ENCODE data around the gene MARCKS.

Gene MARCKS

GRCh38 chr6:113821445-113821844 lies 35.7 kb upstream of the MARCKS start:
- no peak for DNase-seq (ENCODE audit: low spot score)
- POLR2A ChIA-PET (ENCODE audit: low non-redundant PET), result no interaction called here
- TF ChIP-seq CTCF (conservative IDR thresholded peaks at IDR 0.05; ENCODE audit: low read depth), result no peak
- CTCF ChIA-PET, result no interaction called here
- H3K27ac ChIP-seq, result no peak overlapping the region

GRCh38 chr6:113823916-113824315 lies 33.2 kb upstream of the MARCKS start:
- no peak overlapping the region for H3K27ac ChIP-seq
- no peak for DNase-seq (ENCODE audit: low spot score)
- CTCF ChIA-PET, result no interaction called here
- no peak for TF ChIP-seq CTCF (conservative IDR thresholded peaks at IDR 0.05; ENCODE audit: low read depth)
- POLR2A ChIA-PET (ENCODE audit: low non-redundant PET), result no interaction called here

GRCh38 chr6:113824411-113824810 lies 32.7 kb upstream of the MARCKS start:
- POLR2A ChIA-PET (ENCODE audit: low non-redundant PET), result no interaction called here
- no peak for DNase-seq (ENCODE audit: low spot score)
- H3K27ac ChIP-seq, result no peak overlapping the region
- TF ChIP-seq CTCF (conservative IDR thresholded peaks at IDR 0.05; ENCODE audit: low read depth), result no peak
- CTCF ChIA-PET, result no interaction called here

GRCh38 chr6:113824866-113825265 lies 32.3 kb upstream of the MARCKS start:
- ChIA-PET POLR2A (ENCODE audit: low non-redundant PET) (no interaction called here), CTCF (no interaction called here)
- no peak overlapping the region for H3K27ac ChIP-seq
- no peak for DNase-seq (ENCODE audit: low spot score)
- no peak for TF ChIP-seq CTCF (conservative IDR thresholded peaks at IDR 0.05; ENCODE audit: low read depth)

- TF ChIP-seq CTCF (conservative IDR thresholded peaks at IDR 0.05; ENCODE audit: low read depth), result no peak
- POLR2A ChIA-PET (ENCODE audit: low non-redundant PET), result no interaction called here
- no peak overlapping the region for H3K27ac ChIP-seq
- DNase-seq (ENCODE audit: low spot score), result no peak
- CTCF ChIA-PET, result no interaction called here
Observed at GRCh38 chr6:113825781-113826180, 31.4 kb upstream of the MARCKS start.

DNA sequence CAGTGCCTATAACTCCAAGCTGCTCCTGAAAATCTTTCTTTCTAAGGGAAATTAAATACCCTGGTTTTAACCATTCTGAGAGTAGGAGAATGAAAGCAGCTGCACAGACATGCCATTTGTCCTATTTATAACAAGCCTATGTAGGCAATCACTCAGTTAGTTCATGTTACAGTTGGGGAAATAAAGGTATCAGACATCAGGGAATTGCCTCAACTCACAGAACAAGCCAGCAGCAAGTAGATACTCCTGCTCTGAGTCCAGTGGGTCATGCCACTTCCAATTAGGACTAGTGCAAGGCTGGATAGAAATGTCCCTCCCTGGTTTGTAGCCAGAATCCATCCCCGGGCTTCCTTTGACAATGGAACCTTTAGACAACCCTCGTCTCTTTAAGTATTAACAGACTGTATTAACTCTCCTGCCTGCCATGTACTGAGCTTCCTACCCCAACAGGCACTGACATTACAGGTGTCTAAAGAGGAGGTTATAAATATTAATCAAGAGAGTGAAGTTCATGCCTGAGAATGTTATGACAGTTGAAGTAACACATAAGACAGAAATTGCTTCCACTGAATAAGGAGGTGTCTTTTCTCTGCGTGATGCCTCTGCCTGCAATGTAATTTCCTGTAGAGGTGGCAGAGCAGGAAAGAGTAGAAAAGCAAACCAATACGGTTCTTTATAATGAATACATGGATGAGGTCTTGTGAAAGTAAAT lies 28.0 kb upstream of the MARCKS start:
- DNase-seq (ENCODE audit: low spot score), result no peak
- ChIA-PET POLR2A (ENCODE audit: low non-redundant PET) (no interaction called here), CTCF (no interaction called here)
- no peak for TF ChIP-seq CTCF (conservative IDR thresholded peaks at IDR 0.05; ENCODE audit: low read depth)
- no peak overlapping the region for H3K27ac ChIP-seq

DNA sequence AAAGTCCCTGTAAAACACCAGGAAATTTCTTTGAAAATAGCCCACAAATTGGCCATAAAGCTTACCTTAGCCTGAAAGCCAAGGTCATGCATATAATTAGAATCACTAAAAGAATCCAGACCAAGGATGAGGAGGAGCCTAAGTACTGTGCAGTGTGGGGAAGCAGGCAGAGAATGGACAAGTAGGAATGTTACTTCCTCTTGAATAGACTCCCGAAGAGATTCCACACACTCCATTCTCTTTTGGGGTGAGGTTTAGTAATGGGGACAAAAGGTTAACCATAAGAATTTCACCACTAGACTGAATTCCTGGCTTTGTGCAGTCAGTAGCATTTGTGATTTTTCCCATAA lies 27.5 kb upstream of the MARCKS start:
- H3K27ac ChIP-seq, result no peak overlapping the region
- ChIA-PET POLR2A (ENCODE audit: low non-redundant PET) (no interaction called here), CTCF (no interaction called here)
- no peak for TF ChIP-seq CTCF (conservative IDR thresholded peaks at IDR 0.05; ENCODE audit: low read depth)
- no peak for DNase-seq (ENCODE audit: low spot score)

Data from RWPE1 (cell line).